Common myeloid progenitor, CD34-positive (primary cell): Measurements from ENCODE around the gene NSUN6.

ENCODE experiments used
- CTCF ChIA-PET: fragments of 350-600 bp; sonication (Branson Sonifier 250); formaldehyde crosslinking; loops from one replicate; lab custom pipeline; 2021; ENCODE audit warnings: antibody characterized with exemption; lab: Charles Lee
- POLR2A ChIA-PET: fragments of 350-600 bp; sonication (Branson Sonifier 250); formaldehyde crosslinking; loops from one replicate; lab custom pipeline; 2021; ENCODE audit warnings: antibody characterized with exemption; lab: Charles Lee
- DNase-seq, 3 donors: peaks; one replicate each; pipeline versions ENCODE4 v3.0.0 to v3.0.0-alpha.2; 2013
- H3K27ac ChIP-seq, 2 experiments: 1 replicate in 1 of 2; 2 replicates in 1 of 2; pipeline ENCODE4 v1.7.0; 2013; ENCODE audit warnings: inconsistent platforms in 2 of 2, low read length in 2 of 2, mild to moderate bottlenecking in 2 of 2, low read depth in 1 of 2, moderate library complexity in 1 of 2; ENCODE audit not compliant: severe bottlenecking in 2 of 2, insufficient read depth in 1 of 2, poor library complexity in 1 of 2
- H3K27me3 ChIP-seq, 5 experiments: replicated peaks in 2 of 5; 1 replicate in 3 of 5; 2 replicates in 2 of 5; pipeline versions ENCODE4 v1.6.1 to v1.7.0; 2013; ENCODE audit warnings: low read length in 4 of 5, mild to moderate bottlenecking in 2 of 5, moderate library complexity in 2 of 5, inconsistent platforms in 1 of 5; ENCODE audit not compliant: insufficient read depth in 5 of 5, control insufficient read depth in 4 of 5
- H3K36me3 ChIP-seq, 4 experiments: 1 replicate in 2 of 4; 2 replicates in 2 of 4; pipeline versions ENCODE4 v1.6.1 to v1.7.0; 2013; ENCODE audit warnings: low read length in 3 of 4, control low read depth in 1 of 4, mild to moderate bottlenecking in 1 of 4; ENCODE audit not compliant: control insufficient read depth in 4 of 4, insufficient read depth in 4 of 4
- H3K4me1 ChIP-seq, 4 experiments: 1 replicate in 3 of 4; 2 replicates in 1 of 4; pipeline versions ENCODE4 v1.6.1 to v1.7.1; 2013; ENCODE audit warnings: low read length in 3 of 4, mild to moderate bottlenecking in 3 of 4, control low read depth in 1 of 4, inconsistent platforms in 1 of 4, moderate library complexity in 1 of 4; ENCODE audit not compliant: control insufficient read depth in 4 of 4, insufficient read depth in 4 of 4; ENCODE audit errors: control extremely low read depth in 1 of 4
- H3K4me3 ChIP-seq, 7 experiments: 1 replicate in 4 of 7; 2 replicates in 3 of 7; pipeline versions ENCODE4 v1.5.1 to v1.7.0; 2013; ENCODE audit warnings: mild to moderate bottlenecking in 7 of 7, low read length in 6 of 7, moderate library complexity in 6 of 7, inconsistent platforms in 2 of 7, low read depth in 2 of 7, control low read depth in 1 of 7; ENCODE audit not compliant: insufficient read depth in 4 of 7, control insufficient read depth in 1 of 7; ENCODE audit errors: extremely low read depth in 1 of 7
- H3K9me3 ChIP-seq, 5 experiments: 1 replicate in 4 of 5; 2 replicates in 1 of 5; pipeline versions ENCODE4 v1.6.1 to v1.7.1; 2013; ENCODE audit warnings: low read length in 4 of 5, mild to moderate bottlenecking in 2 of 5, inconsistent platforms in 1 of 5, low read depth in 1 of 5, moderate library complexity in 1 of 5; ENCODE audit not compliant: control insufficient read depth in 4 of 5, insufficient read depth in 2 of 5; ENCODE audit errors: control extremely low read depth in 1 of 5
- WGBS: methylation state at CpG from one replicate; pipeline ENCODE4 v1.1.5; 2013; ENCODE audit not compliant: insufficient coverage; 5-methylcytosine and 5-hydroxymethylcytosine counted together

NSUN6 gene

GRCh38 chr10:18611168-18611567 lies 40.2 kb downstream of the NSUN6 start:
- Histone ChIP-seq H3K27me3 (no peaks in the 10 kb centered on the region), H3K27ac (no peak overlapping the region), H3K9me3 (no peaks in the 10 kb centered on the region), H3K4me3 (no peak overlapping the region), H3K36me3 (peaks cover 2 to 26% (median 13%) of the 10 kb centered on the region in 4 experiments), H3K4me1 (no peaks in the 10 kb centered on the region)
- DNase-seq: no peak
- ChIA-PET CTCF (interaction anchor here (1.4 kb wide), 1 partner anchor 13 kb away, joined by 4 read pairs; no protein-coding TSS in a partner anchor), POLR2A (no interaction called here)
- WGBS: 100% methylated on average over 3 of the region's 4 CpGs

GRCh38 chr10:18610517-18610916 lies 40.9 kb downstream of the NSUN6 start:
- Histone ChIP-seq H3K9me3 (no peaks in the 10 kb centered on the region), H3K36me3 (peaks cover 1 to 27% (median 14%) of the 10 kb centered on the region in 4 experiments), H3K27ac (no peak overlapping the region), H3K4me3 (no peak overlapping the region), H3K4me1 (no peaks in the 10 kb centered on the region), H3K27me3 (no peaks in the 10 kb centered on the region)
- no peak for DNase-seq
- CTCF ChIA-PET: interaction anchor here (1.4 kb wide), 1 partner anchor 13 kb away, joined by 4 read pairs; no protein-coding TSS in a partner anchor
- 100% methylated on average over 2 of the region's 3 CpGs for WGBS
- POLR2A ChIA-PET: no interaction called here

- H3K4me1 ChIP-seq: no peaks in the 10 kb centered on the region
- no peak overlapping the region for H3K27ac ChIP-seq
- WGBS: 100% methylated on average over 2 of the region's 6 CpGs
- H3K9me3 ChIP-seq: no peaks in the 10 kb centered on the region
- no peaks in the 10 kb centered on the region for H3K27me3 ChIP-seq
- no peak overlapping the region for H3K4me3 ChIP-seq
- CTCF ChIA-PET: no interaction called here
- DNase-seq: no peak
- POLR2A ChIA-PET: no interaction called here
- H3K36me3 ChIP-seq: peaks cover 0 to 23% (median 14%) of the 10 kb centered on the region in 4 experiments
These were observed 42.8 kb downstream of the NSUN6 start for GRCh38 chr10:18608596-18608995.

GRCh38 chr10:18607503-18608378 lies 43.6 kb downstream of the NSUN6 start:
- peak in 2 of 3 donors; percentile 32 to 42 for DNase-seq
- Histone ChIP-seq H3K27me3 (no peaks in the 10 kb centered on the region), H3K27ac (no peak overlapping the region), H3K4me1 (no peaks in the 10 kb centered on the region), H3K9me3 (no peaks in the 10 kb centered on the region), H3K36me3 (peaks cover 0 to 19% (median 14%) of the 10 kb centered on the region in 4 experiments), H3K4me3 (no peak overlapping the region)
- ChIA-PET POLR2A (no interaction called here), CTCF (interaction anchor here (1.2 kb wide), 1 partner anchor 10 kb away, joined by 3 read pairs; no protein-coding TSS in a partner anchor)
- WGBS: no CpG with 5 or more reads among the region's 1 CpG

GRCh38 chr10:18606051-18606695 lies 45.2 kb downstream of the NSUN6 start:
- CTCF ChIA-PET: no interaction called here
- Histone ChIP-seq H3K27ac (no peak overlapping the region), H3K9me3 (no peaks in the 10 kb centered on the region), H3K4me1 (no peaks in the 10 kb centered on the region), H3K27me3 (no peaks in the 10 kb centered on the region), H3K36me3 (peaks cover 0 to 9% (median 5%) of the 10 kb centered on the region in 4 experiments), H3K4me3 (no peak overlapping the region)
- POLR2A ChIA-PET: no interaction called here
- DNase-seq: no peak
- 100% methylated on average over 1 of the region's 4 CpGs for WGBS

- H3K9me3 ChIP-seq: no peaks in the 10 kb centered on the region
- peaks cover 0 to 3% (median 2%) of the 10 kb centered on the region in 4 experiments for H3K36me3 ChIP-seq
- no peaks in the 10 kb centered on the region for H3K27me3 ChIP-seq
- no peak for DNase-seq
- POLR2A ChIA-PET: no interaction called here
- H3K27ac ChIP-seq: no peak overlapping the region
- WGBS: 100% methylated on average over 1 of the region's 2 CpGs
- H3K4me1 ChIP-seq: no peaks in the 10 kb centered on the region
- CTCF ChIA-PET: no interaction called here
- no peak overlapping the region for H3K4me3 ChIP-seq
These were observed 50.1 kb downstream of the NSUN6 start for GRCh38 chr10:18601321-18601720.

GRCh38 chr10:18599392-18599791 lies 52.0 kb downstream of the NSUN6 start:
- Histone ChIP-seq H3K4me3 (no peak overlapping the region), H3K9me3 (no peaks in the 10 kb centered on the region), H3K4me1 (no peaks in the 10 kb centered on the region), H3K27ac (no peak overlapping the region), H3K36me3 (peaks cover 2 to 9% (median 4%) of the 10 kb centered on the region in 4 experiments), H3K27me3 (no peaks in the 10 kb centered on the region)
- ChIA-PET CTCF (interaction anchor here (1.1 to 1.7 kb wide), 2 partner anchors 11 to 13 kb away, joined by 3 to 4 read pairs; no protein-coding TSS in a partner anchor), POLR2A (no interaction called here)
- no peak for DNase-seq
- 100% methylated on average over 1 of the region's 3 CpGs for WGBS
